ENCODE measurements around the gene HEATR3. TPM values are rescaled to one million over a fixed set of nuclear protein-coding genes. Genes with fewer than 3 reads are reported as not detected.

HEATR3 gene
- 10 to 100 TPM; 15.6 to 51.8 (median 25.3) TPM for total RNA-seq

DNA sequence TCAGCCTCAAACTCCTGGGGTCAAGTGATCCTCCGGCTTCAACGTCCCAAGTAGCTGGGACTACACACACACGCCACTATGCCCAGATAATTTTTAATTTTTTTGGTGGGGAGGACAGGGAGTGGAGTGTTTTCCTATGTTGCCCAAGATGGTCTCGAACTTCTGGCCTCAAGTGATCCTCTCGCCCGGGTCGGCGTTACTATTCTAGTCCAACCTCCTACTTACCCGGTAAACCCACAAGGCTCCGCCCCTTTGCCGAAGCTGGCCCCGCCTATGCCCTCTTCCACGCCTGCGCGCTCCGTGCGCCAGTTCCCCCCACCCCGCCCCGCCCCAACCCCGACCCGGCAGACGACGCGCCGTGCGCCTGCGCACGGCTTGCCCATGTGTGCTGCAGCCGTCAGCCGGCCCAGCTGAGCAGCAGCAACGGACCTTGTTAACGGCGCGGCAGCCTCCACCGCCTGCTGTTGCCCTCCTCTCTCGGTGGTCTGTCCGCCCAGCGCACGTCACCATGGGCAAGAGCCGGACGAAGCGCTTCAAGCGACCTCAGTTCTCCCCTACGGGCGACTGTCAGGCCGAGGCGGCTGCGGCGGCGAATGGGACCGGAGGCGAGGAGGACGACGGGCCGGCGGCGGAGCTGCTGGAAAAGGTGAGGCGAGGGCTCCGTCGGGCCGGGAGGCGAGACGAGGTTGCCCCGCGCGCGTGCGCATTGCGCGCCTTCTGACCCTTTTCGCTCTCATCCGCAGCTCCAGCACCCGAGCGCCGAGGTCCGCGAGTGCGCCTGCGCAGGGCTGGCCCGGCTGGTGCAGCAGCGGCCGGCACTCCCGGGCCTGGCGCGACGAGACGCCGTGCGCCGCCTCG lies at the start of gene HEATR3:
HEATR3 (plus strand) TSS at position 347 of the 858 bp plus-strand sequence; CDS start at position 509, 162 bp downstream.
- ATAC-seq (ENCODE audit: low FRiP score) (peak; percentile 96), DNase-seq (ENCODE audit: low spot score) (peak; percentile 68)
- no peak for TF ChIP-seq CTCF (IDR thresholded peaks at IDR 0.05)

GRCh38 chr16:50017553-50017952 lies 48.2 kb upstream of the HEATR3 start:
- TF ChIP-seq CTCF (IDR thresholded peaks at IDR 0.05) = no peak
- no peak for DNase-seq (ENCODE audit: low spot score)
- no peak for ATAC-seq (ENCODE audit: low FRiP score)

- DNase-seq (ENCODE audit: low spot score) = no peak
- no peak for TF ChIP-seq CTCF (IDR thresholded peaks at IDR 0.05)
- ATAC-seq (ENCODE audit: low FRiP score) = no peak
Measured at GRCh38 chr16:50021544-50021943, 44.2 kb upstream of the HEATR3 start.

GRCh38 chr16:50023641-50024040 lies 42.1 kb upstream of the HEATR3 start:
- ATAC-seq (ENCODE audit: low FRiP score) (no peak), DNase-seq (ENCODE audit: low spot score) (no peak)
- TF ChIP-seq CTCF (IDR thresholded peaks at IDR 0.05) = no peak

DNA sequence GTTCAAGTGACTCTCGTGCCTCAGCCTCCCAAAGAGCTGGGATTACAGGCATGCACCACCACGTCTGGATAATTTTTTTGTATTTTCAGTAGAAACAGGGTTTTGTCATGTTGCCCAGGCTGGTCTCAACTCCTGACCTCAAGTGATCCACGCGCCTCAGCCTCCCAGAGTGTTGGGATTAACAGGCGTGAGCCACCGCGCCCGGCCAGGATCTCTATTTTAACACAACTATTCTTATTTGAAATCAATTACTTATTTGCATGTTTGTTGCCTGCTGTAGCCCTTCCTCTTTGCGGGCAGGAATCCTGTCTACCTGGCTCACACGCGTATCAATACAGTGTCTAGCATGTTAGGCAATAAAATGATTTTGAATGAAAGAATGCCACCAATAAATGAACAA lies 41.6 kb upstream of the HEATR3 start:
- no peak for ATAC-seq (ENCODE audit: low FRiP score)
- no peak for TF ChIP-seq CTCF (IDR thresholded peaks at IDR 0.05)
- no peak for DNase-seq (ENCODE audit: low spot score)

- peak in 2 of 3 donors; percentile 95 to 98 for TF ChIP-seq CTCF (IDR thresholded peaks at IDR 0.05)
- ATAC-seq (ENCODE audit: low FRiP score) (peak; percentile 100), DNase-seq (ENCODE audit: low spot score) (peak; percentile 80)
Measured at GRCh38 chr16:50024684-50025536, 40.9 kb upstream of the HEATR3 start, which contains the start of gene CNEP1R1. Gene CNEP1R1 (plus strand): TSS chr16:50025225. CDS start chr16:50025316, 91 bp downstream.
